GM19193 (cell line): ENCODE measurements around the gene LTV1.

Experiments used
- POLR2A ChIP-seq: IDR thresholded peaks from 4 replicates; pipeline ENCODE4 v1.6.1; 2011; ENCODE audit not compliant: insufficient read depth, insufficient read length; ENCODE audit errors: extremely low read depth

LTV1 gene

DNA sequence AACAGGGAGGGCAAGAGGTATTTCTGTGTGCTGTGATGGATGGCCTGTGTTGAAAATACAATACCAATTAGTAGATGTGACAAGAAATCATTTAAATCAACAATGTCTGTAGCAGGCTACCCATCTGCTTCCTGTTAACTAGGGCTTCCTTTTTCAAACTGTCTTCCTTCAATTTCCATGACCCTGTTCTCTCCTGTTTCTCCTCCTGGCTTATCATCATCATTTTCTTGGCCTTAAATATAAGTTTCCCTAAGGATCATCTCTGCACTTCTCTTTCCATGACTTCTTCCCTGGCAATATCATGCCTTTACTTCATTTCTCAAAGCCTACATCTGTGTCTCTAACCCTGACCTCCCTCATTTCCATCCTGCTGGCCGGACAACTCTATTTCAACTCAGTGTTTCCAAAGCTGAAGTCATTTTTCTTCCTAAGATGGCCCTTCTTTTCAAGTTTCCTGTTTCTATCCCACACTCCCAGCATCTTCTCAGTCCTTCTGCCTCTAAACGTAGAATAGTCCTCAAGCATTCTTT, 39.3 kb downstream of the LTV1 start:
- no peak for TF ChIP-seq POLR2A

DNA sequence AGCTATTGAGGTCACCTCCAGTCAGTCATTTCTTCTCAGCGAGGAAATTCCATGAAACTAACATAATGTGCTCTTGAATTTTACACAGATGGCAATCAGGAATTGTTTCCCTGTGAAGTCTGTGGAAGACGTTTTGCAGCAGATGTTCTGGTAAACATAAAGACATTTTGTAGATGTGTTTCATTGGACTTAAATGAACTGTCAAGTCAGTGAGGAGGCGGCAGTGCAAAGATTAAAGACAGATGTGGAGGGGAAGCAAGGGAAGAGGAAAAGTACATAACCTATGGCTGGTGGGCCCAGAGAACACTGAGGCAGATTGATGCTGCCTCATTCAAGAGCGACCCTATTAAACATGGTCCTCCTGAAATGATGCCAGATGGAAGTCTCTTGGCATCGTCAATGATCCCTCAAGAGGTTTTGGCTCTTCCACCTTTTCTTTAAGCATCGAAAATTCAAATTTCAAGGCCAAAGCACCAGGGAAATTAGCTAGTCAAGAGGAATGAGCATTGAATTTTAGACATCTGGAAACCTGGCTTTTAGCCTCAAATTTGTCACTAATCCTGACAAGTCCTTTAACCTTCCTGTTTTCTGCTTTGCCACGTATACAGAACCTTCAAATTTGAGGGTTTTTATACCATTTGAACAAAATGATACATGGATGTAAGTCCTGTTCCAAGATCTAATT, 41.2 kb downstream of the LTV1 start:
- TF ChIP-seq POLR2A, result no peak

DNA sequence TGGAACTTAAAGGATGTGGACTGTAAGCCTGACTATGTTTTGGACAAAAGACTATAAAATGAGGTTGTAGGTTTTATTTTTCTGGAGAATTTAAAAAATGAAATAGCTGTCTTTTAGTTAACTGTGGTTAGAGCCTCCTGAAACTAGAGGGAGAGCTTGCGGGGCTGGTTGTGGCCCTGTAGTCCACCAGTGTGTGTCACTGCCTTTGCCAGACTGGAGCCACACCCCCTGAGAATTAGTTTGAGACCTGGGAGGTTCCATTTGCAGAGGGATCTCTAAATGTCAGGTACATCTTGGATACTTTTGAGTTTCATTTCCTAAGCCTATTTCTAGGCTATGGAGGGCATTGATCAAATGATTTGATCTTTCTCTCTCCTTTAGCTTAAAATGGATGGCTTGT, 42.0 kb downstream of the LTV1 start:
- no peak for TF ChIP-seq POLR2A

DNA sequence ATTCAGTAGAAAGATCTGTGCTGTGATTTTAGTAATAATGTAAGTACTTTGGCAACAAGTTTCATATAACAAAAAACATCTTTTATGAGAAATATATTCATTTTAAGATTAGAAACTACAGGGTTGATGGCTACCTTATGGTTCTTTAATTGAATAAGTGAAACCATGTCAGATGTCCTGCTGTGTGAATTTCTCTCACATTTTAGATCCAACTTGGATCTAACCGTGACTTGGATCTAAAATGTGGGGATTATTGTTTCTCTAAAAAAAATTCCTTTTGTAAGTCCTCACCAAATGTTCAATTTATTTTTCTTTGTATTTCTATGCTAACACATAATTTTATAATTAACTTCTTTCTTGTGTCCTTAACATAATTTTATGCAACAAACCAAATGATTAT, 51.5 kb downstream of the LTV1 start:
- TF ChIP-seq POLR2A, result no peak

DNA sequence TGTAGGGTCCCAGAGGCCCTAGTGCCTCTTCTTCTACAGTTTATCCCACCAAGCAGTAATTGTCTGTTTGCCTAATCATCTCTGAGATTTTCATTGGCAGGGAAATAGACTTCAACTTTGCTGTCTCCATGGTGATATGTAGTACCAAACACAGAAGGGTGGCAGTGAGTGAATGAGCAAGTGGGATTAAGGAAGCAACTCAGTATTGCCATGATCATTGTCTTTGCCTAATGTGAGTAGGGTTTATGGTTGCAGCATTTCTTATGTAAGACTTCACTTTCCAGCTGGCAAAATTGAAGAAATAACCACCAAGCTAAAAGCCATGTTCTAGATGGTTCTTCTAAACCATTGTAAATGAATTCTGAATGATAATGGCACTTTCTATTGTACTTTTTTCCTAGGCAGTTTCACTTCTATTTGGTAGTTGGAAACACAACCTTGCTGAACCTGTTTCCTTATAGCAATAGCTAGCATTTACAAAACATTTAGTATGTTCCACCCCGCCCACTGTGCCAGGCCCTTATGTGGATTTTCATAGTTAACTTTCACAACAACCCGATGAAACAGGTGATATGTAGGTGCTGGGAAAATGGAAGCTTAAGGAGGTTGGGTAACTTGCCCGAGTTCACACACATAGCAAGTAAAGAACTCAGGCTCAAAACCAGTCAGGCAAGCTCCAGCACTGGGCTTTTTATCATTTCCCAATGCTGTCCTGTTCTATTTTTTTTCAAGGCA, 53.2 kb downstream of the LTV1 start:
- no peak for TF ChIP-seq POLR2A

DNA sequence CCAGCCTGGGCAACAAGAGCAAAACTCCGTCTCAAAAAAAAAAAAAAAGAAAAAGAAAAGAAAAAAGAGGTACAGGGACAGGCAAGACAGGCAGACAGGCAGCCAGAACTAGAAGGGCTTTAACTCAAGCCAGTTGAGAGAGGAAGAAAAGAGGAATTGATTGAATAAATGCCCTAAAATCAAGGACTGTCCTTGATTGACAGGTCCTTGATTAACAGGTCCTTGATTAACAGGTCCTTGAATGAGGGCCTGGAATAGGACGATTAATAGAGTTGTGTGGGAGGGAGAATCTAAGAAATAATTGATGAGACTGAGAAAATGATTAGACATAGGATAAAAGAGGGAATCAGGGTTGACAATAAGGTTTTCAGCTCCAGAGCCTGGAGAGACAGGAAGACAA, 57.2 kb downstream of the LTV1 start:
- TF ChIP-seq POLR2A, result no peak

DNA sequence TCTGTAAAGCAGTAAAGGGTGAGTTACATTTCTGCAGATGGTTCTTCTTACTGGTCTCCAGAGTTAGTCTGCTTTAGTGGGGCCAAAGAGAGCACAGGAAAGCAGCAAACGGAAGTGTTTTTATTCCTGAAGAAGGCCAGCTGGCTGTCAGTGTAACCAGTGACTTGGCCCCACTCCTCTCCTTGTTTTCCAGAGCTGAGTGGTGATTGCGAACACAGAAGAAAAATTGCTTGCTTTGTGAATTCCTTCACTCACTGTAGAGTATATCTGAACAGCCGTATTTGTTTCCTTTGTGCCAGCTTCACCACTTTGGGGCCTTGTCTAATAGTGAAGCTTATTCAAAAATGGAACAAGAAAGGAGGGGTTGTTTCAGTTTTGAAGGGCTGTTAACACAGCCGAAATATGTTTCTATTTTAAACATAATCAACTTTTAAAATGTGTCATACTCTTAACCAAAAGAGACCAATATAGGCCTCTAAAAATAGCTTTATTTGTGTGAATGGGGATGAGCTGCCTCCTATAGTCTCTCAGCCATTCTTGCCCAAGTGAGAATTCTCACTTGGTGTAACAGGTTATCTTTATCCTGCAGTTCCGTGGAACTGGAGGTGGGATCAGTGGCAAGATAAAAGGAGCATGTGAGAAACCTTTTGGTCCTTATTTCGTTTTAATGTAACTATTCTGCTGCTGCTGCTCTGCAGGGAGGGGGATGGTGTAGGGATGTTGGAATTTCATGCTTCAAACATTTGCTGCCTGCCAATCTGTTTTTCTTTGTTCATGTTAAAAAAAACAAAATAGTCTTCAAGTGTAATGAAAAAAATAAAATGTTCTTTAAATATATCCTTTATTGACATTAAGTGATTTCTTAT, 59.0 kb downstream of the LTV1 start:
- no peak for TF ChIP-seq POLR2A

DNA sequence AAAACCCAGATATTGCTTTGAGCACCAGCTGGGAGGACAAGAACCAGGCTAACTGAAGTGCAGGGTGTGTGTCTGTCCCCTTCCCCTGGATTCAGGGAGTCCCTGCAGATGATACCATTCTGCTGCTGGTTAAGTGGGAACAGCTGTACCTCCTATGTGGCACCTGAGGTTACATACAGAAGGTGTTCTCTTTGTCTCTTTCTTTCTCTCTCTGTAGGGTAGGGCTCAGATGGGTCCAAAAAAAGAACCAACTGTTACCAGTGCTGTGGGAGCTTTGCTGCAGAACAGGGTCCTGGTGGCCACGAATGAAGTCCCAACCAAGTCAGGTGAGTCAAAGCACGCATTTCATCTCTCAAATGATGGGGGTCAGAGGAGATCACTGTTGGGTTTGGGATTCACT, 59.7 kb downstream of the LTV1 start:
- TF ChIP-seq POLR2A, result no peak

DNA sequence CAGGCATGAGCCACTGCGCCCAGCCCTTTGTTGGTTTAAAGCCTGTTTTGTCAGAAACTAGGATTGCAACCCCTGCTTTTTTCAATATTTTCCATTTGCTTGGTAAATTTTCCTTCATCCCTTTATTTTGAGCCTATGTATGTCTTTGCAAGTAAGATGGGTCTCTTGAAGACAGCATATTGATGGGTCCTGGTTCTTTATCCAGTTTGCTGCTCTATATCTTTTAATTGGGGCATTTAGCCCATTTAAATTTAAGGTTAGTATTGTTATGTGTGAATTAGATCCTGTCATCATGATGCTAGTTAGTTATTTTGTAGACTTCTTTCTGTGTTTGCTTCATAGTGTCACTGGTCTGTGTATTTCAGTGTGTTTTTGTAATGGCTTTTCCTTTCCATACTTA, 67.9 kb downstream of the LTV1 start:
- TF ChIP-seq POLR2A, result no peak

DNA sequence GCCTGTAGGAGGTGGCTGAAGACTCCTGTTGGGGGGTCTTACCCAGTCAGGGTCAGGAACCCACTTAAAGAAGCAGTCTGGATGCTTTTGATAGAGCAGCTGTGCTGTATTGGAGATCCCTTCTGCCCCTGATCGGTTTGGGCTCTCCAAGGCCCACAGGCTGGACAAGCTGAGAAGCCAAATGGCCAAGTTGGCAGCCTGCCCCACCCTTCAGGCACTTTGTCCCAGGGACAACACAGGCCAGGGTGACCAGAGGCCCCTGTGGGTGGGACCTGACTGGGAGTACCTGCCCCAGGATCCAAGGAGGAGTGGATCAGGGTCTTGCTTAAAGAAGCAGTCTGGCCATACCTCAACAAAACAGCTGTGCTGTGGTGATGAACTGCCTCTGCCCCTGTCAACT, 69.5 kb downstream of the LTV1 start:
- no peak for TF ChIP-seq POLR2A
